Epidermal melanocyte (primary cell): ENCODE results near the gene VIT.

Experiments used
- DNase-seq: peaks from one replicate; pipeline ENCODE4 v3.0.0; 2011; ENCODE audit warnings: low spot score; ENCODE audit not compliant: insufficient read length

VIT gene

DNA sequence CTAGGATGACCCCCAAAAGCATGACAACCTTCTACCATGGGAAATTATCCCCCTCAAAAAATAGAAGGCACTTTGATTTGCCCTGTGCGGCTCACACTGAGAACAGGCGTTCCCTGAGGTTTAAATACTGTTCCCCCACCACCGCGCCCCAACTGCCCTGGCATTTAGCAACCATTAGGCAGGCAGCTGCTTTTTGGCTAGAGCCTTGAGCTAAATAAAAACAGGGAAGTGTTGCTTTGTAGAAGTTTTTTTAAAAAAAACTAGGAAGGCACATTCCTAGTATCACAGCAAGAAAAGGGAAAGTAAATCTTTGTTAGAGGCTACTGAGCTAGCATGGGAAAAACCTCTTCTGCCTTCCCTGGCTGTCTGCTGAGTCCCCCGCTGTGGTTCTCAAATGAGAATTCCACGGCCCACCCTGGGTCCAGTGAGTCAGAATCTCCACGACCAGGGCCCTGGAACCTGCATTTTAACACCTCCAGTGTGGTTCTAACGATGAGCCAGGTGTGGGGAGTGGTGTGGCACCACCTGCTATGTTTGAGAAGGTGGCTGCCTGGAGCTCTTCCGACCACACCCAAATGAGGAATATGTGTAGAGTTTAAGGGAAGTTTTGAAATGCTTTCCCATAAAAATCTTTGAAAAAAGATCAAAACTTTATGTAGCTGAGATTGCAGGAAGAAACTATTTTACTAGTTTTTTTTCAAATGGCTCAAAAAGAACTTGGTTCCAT lies 66.4 kb downstream of the VIT start:
- no peak for DNase-seq

DNA sequence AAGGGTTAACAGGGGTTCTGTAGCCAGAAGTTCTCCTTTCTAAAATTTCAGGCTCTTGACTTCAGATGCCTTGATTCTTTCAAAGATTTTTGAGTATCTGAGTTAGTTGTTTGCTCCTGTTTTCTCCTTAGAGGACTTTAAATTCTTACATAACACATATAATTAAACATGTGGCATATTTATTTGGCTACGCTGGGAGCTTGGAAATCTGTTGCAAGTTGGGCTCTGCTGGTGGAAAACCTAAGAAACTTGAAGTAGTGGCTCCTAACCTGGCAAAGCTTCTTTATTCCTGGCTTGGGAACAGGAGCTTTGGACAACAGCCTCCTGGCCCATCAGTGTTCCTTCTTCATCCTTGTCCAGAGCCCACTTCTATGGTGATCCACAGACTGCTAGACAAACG lies 72.6 kb downstream of the VIT start:
- no peak for DNase-seq

DNA sequence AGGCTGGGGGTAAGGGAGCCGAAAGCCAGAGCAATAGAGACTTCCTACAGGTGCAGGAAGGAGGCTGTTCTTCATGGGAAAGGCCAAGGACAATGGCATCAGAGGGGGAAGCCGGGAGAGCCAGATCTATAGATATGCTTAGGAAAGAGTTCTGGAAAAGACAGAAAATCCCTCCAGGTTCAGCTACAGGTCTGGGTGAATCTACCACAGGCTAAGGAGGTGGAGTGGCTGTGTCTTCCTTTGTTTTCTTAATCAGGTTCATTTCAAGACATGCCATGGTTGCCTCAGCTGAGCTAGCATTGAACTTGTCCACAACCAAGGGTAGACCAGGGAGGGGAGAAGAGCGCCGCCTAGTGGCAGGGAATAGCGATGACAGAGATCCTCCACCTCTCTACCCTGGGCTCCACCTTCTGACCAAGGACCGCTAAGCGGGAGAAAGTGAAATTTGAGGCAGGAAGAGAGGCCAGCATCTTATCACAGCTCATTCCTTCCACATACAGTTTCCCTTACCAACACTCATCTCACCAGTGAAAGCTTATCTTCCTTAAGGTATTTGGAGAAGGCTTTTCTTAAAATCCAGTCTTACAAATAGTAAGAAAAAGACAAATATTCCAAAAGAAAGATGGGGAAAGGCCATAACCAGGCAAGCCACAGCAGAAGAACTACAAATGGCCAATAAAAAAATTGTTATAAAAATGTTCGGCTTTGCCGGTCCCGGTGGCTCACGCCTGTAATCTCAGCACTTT lies 74.2 kb downstream of the VIT start:
- no peak for DNase-seq

DNA sequence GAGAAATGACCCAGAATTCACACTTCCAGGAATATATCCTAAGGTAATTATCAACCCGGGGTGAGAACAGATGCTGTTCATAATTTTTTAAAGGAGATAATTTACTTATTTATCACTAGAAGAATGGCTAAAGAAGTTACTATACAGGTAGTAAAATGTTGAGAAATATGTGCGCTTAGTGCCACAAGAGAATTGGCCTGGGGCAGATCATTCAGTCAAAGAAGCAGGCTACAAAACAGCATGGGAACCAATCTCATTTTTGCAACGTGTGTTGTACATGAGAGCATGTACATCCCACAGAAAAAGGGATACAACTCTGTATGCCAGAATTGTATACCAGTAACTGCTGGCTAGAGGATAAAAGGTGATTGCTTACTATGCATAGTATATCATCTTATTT lies 75.2 kb downstream of the VIT start:
- no peak for DNase-seq

DNA sequence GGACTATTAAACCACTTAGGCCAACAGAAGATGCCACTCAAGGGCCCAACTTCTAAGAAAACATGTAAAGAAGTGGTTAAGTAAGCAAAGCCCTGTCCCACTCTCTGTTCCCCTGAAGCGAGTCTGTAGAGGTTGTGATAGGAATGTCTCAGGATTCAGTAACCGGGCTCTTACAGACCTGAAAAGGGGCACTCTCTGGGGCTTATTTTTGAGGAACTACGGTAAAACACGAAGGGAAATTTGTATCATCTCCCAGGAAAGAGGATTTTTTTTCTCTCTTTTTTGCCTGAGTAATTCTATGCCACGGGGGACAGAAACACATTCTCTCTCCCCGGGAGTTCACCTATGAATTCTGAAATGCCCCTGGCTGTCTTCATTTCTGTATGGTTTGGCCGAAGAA lies 77.4 kb downstream of the VIT start:
- no peak for DNase-seq

DNA sequence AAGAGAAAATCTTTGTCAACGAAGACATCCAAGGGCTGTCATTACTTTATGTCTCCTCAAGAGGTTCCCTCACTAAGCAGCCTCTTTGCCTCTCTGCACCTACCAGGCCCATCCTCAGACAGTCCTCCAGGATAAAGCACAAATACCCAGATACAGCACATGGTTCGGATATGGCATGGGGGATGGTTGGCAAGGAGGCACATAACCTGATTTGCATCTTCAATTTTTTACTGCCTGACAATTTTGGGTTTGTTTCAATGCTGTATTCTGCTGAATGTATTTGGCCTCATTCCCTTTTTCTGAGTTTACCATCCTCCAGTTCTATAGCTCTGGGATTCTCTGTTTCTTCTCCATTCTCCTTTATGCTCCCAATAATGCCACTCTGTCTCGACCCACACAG lies 78.8 kb downstream of the VIT start:
- DNase-seq, result no peak

DNA sequence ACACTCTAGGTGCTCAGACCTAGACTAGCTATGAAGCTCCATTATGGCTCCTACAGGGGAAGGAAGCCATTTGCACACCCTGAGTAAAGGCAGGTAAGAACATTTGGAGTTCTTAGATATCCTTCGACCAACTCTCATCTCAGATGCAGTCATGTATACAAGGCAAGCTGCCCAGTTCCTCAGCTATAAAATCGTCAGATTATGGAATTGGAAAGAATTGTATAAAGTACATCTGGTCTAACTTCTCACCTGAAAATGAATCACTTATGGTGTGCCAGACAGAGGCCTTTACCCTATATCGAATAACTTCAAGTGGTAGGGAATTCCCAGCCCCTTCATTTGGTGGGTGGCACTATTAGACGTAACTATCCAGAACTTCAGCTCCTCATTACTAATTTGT lies 79.3 kb downstream of the VIT start:
- no peak for DNase-seq

DNA sequence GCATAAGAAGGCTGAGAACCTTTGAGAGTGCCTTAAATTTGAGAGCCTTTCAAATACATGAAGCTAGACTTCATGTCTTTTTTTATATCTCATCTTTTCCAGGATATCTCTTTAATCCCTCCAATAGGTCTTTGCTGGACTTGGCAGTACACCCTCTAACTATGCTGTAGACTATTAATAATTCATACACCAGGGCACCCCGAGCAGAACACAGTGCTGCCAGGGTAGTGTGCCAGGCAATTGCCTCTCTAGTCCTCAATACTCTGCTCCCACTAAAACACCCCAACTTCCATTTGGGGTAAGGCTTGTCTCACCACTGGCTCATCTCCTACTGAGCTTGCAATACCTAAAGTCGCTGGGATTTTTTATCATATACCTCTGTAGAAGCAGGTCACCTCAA lies 80.8 kb downstream of the VIT start:
- no peak for DNase-seq

DNA sequence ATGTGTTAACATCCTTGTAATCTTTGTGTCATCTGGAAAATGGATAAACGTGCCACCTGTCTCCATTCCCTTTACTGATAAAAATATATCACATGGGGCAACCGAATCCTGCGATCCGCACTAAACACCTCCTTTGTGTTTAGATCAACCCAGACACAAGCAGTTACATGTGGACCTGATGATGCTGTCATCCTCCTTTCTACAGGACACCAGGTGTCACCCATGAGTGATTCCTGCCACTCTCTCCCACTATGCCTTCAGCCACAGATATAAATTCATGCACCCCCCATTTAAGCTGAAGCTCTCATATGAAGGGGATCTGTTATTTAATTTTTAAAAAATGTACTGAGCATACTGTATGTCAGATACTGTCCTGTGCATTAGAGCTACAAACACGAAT lies 81.3 kb downstream of the VIT start:
- DNase-seq, result no peak

DNA sequence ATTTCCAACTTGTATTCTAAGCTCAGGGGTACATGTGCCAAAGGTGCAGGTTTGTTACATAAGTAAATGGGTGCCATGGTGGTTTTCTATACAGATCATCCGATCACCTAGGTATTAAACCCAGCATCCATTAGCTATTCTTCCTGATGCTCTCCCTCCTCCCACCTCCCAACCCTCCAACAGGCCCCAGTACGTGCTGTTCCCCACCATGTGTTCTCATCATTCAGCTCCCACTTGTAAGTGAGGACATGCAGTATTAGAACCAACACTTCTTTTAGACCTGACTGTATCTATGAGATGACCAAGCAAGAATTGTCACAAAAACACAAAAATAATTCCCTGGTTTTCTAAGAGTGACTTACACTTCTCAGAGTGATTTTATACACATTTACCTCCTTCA lies 83.0 kb downstream of the VIT start:
- DNase-seq, result no peak

DNA sequence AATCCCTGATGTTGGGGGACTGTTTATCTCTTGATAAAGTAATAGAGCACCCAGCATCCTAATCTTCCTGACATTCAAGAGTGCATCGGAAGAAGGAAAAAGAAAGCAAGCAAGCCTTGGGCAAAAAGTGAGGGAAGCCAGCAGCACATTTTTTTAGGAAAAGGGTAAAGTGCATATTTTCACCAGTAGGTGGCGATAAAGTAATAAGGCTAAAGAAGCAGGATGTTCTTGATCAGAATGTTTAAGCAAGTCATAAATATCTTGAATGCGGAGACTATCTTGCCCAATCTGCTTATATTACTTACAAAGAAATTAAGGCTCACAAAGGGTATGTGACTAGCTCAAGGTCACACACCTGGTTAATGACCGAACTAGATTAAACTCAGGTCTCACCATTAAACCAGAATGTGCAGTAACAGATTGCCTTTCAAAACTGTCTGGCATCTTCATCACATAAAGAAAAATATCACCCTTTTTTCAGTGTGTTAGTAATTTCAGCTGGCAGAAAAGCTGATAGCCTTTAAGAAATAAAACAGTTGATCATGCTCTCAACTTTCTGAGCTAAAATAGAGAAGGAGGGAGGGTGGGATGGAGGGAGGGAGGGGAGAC lies 83.8 kb downstream of the VIT start:
- DNase-seq, result peak; percentile 80

DNA sequence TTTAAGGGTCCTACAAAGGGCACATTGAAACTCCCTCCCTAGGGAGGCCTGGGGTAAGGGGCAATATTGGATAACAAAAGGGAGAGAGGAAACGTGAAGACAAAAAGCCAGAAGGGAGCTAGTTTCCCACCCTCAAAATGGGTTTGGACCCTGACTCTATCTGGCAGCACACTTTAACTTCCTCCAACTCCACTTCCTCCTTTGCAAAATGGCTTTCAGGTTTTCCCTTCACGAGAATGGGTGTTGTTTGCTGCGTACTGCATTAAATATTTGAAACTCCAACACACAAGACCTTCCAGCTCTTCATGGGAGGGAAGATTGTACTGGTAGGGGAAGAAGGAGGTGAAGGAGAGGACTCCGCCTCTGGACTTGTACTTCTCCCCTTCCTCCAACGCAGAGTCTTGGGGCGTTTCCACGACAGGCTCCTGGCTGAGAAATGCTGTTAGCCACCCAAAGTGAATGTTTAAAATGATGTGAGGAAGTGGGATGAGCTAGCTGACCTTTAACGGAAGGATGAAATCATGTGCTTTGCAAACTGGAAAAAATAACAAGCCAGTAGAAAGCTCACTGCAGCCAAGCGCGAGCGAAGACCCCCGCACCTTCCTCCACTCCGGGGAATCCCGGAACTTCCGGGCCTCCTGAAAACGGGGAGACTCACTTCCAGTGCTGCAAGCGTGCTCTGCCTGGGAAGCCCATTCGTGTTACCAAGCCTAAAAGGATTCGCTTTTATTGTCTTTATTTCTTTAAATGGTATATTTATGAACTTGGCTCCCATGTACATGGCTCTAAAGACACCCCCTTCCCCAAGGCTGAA lies 85.6 kb downstream of the VIT start:
- DNase-seq, result no peak

DNA sequence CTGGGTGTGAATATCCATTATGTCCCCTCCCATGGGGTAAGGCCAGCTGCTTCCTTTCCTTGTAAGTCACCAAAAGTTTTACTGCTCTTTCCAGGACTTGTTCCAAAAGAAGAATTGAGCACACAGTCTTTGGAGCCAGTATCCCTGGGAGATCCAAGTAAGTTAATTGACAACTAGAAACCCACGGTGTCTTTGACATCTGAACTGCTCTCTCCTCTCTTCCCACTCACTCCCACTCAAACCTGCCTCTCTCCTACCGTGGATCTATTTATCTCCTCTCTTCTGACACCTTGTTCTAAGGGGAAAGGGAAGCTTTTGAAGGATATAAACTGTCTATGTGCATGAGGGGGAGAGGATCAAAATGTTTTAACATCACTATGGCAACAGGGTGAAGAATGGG lies 86.7 kb downstream of the VIT start:
- DNase-seq, result no peak

DNA sequence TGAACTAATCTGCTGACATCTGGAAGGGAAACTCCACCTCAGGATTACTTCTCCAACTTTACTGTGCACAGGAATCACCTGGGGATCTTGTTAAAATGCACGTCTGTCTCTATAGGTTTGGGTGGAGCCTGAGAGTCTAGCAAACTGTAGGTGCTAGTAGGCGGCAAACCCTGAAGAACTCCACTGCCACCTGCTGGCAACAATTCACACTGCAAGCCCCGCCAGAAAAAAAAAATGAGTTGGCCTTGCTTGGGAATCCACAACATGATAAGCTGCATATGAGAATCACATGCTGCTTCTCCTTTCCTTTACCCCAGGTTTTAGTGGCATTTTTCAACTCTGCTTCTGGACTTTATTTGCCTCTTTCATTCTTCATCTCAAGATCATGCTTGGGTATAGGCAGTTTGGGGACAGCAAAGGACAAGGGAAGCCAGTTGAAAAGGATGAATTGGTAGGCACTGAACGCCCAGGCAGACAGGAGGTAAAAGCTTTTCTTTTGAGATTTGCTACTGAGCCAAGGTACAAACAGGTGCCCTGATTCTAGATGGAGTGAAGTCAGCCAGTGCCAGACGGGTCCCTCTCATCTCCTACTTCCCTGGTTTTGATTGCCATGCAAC lies 88.8 kb downstream of the VIT start:
- peak; percentile 69 for DNase-seq

DNA sequence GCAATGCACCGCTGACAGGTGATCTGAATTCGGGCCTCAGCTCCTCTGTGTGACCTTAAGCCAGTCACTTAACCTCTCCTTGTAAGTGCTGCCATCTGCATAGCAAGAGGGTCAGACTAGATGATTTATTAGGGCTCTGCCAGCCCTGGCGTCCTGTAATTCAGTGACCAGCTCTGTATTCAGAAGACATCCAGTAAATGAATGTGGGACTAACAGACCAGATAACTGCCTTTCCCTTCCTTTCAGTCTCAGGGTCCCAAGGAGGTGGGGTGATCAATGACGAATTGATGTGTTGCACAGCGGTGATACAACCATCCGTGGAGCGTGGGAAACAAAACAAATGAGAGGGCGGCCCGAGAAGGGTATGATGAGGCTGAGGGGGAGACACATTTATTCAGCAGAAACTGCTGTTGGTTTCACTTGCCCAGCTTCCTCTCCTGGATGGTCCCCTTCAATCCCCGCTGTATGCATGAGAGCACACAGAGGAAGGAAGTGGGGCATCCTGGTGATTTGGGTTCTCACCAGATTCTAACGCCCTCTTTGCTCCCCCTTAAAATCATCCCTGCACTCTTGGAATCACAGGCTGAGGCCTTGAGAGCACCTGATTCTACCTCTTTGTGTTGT lies 92.8 kb downstream of the VIT start:
- no peak for DNase-seq

DNA sequence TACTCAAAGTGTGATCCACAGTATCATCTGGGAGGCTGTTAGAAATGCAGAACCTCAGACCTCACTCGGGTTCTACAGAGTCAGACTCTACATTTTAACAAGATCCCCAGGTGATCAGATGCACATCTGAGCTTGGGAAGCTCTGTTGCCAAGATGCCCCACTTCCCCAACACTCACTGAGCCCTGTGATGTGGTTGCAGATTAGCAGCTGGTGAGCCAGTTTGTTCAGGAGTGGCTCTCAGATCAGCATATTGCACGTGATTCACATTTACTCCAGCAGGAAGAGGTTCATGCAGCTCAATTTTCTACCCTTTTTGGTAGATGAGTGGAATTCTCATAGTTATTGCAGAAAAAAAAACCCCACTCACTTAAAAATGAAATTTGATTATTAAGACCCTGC lies 96.4 kb downstream of the VIT start:
- DNase-seq, result no peak

DNA sequence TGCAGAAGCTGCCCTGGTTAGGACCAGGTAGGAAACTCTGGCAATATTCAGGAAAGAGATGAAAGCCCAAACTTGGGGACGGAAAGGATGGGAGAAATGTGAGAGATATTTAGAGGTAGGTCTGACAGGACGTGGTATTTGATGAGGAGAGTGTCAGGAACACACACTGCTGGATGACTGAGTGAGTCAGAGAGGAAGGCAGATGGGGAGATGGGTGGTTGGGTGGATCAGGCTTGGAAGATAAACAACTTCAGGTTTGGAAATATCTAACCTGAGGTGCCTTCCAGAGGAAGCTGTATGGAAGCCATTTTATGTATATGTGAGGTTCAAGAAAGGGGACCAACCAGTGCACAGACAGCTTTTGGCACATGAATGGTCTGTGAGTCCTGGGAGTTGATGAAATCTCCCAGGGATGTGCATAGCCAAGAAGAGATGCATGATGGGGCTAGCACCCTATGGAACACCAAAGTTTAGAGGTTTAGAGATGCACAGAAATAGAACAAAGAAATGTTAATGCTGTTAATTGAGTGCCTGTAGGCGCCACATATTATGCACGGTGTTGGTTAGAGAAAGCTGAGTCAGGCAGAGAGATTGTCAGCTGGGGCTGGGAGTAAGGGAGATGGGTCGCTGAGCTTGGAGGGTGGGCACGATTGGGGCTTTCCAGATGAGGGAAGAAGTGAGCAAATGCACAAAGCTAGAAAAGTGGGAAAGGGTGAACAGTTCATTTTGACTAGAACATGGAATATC lies 101.0 kb downstream of the VIT start:
- DNase-seq, result no peak

DNA sequence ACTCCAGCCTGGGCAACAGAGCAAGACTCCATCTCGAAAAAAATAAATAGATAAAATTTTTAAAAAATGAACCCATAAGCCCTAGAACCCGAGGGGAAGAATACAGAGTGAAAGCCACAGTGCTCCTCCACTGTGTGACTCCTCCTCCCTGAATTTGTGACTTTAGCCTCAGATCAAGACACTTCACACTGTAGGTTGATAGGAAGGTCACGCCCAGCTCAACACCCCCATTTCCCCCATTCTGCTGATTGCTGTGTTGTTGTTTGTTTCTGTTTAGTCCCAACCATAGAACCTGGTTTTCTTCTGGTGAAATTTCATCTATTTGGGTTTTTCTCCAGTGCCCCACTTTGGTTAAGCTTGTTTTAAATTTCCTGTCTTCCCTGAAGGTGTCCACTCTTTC lies 102.2 kb downstream of the VIT start:
- DNase-seq, result no peak

DNA sequence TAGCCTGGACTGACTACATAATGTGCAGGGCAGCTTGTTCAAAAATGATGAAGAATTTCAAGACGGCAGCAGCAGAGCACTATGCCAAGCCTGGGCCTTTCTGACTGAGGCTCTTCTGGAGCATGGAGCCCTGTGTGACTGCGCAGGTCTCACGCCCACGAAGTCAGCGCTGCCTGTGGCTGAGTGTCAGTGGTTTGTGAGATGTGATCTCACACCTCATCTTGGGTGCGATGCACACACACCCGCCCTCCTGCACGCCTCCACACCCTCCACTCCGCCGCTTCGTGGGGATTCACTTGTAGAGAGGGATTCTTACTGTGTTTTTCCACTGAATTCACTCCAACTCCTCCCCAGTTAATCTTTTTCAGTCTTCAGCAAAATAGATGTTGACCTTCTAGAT lies 103.9 kb downstream of the VIT start:
- DNase-seq, result no peak

DNA sequence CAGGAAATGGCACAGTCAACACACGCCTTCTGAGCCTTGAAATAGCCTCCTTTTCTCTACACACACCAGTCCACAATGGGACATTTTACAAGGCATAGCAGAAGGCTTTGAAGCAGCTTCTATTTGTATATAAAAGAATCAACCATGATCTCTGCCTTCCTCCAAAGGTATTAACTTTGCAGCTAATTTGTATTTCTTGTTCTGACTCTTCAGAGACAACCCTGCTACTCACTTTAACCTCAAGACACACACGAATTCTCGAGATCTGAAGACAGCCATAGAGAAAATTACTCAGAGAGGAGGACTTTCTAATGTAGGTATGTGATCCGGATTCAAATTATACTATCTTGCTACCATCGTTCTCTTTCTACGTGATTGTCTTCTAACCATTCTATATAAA lies 104.6 kb downstream of the VIT start:
- no peak for DNase-seq
